Colonic mucosa (tissue), 4 donors: ENCODE data around the gene ZNFX1. TPM values are rescaled to one million over a fixed set of nuclear protein-coding genes. Genes with fewer than 3 reads are reported as not detected.

Experiments used
- DNase-seq: peaks from one replicate; pipeline ENCODE4 v3.0.0-alpha.2; 2020
- H3K27ac ChIP-seq: fragments of 200-600 bp; one replicate; pipeline ENCODE4 v1.8.0; 2021
- H3K27me3 ChIP-seq: fragments of 200-600 bp; one replicate; pipeline ENCODE4 v1.8.0; 2021
- H3K36me3 ChIP-seq: fragments of 200-600 bp; one replicate; pipeline ENCODE4 v1.8.0; 2021
- H3K4me1 ChIP-seq: fragments of 200-600 bp; one replicate; pipeline ENCODE4 v1.8.0; 2021; ENCODE audit warnings: mild to moderate bottlenecking
- H3K4me3 ChIP-seq: fragments of 200-600 bp; one replicate; pipeline ENCODE4 v1.8.0; 2021
- H3K9ac ChIP-seq, 2 donors: one replicate each; pipeline ENCODE4 v1.7.0; 2013; ENCODE audit warnings: control low read depth in 2 of 2, low read depth in 2 of 2, low read length in 2 of 2
- H3K9me3 ChIP-seq: fragments of 200-600 bp; one replicate; pipeline ENCODE4 v1.8.0; 2021
- CTCF ChIP-seq: fragments of 200-600 bp; IDR thresholded peaks from one replicate; pipeline ENCODE4 v1.8.0; 2022; ENCODE audit warnings: antibody characterized with exemption, mild to moderate bottlenecking
- intact Hi-C: fragments of 100-400 bp; cut with DNase I; formaldehyde crosslinking; loops from one replicate; pipeline ENCODE4 v1.14.1; 2022
- total RNA-seq, 2 donors: library from RNA; stranded (reverse); fragmentation: NEBNext Ultra II Directional in 1 of 2; extraction: Animal tissue kit (Norgen Biotek cat#: 25700) in 1 of 2; gene quantifications; one replicate each; pipeline ENCODE4 v1.2.1, GENCODE V29; 2021
- donor health status: healthy.
- donor health status: DM: no; HTN: no; CAD: no.
- donor health status: DM: no; HTN: no; CAD: no.

Gene ZNFX1
- total RNA-seq, 2 donors from 2014 or later, result 22.7 to 26.7 TPM

- no peak overlapping the region for H3K27ac ChIP-seq
- DNase-seq, result no peak
- no peak overlapping the region for H3K4me3 ChIP-seq
- H3K36me3 ChIP-seq, result no peaks in the 10 kb centered on the region
- no peaks in the 10 kb centered on the region for H3K4me1 ChIP-seq
- peaks cover 11% of the 10 kb centered on the region for H3K27me3 ChIP-seq
- intact Hi-C loops, result no loop called here
- TF ChIP-seq CTCF, result no peak
- H3K9me3 ChIP-seq, result no peaks in the 10 kb centered on the region
- H3K9ac ChIP-seq, result no peak overlapping the region
Measured at GRCh38 chr20:49313283-49313682, 35.4 kb upstream of the ZNFX1 start.

- TF ChIP-seq CTCF, result no peak
Measured at GRCh38 chr20:49312661-49313060, 34.8 kb upstream of the ZNFX1 start.

GRCh38 chr20:49310705-49311104, 32.8 kb upstream of the ZNFX1 start:
- H3K4me3 ChIP-seq, result no peak overlapping the region
- intact Hi-C loops, result no loop called here

More at GRCh38 chr20:49312661-49313060, 34.8 kb upstream of the ZNFX1 start:
- intact Hi-C loops, result no loop called here
- H3K36me3 ChIP-seq, result no peaks in the 10 kb centered on the region
- H3K27ac ChIP-seq, result no peak overlapping the region
- H3K9ac ChIP-seq, result no peak overlapping the region
- no peak for DNase-seq
- H3K4me3 ChIP-seq, result no peak overlapping the region
- peaks cover 5% of the 10 kb centered on the region for H3K27me3 ChIP-seq
- H3K4me1 ChIP-seq, result no peaks in the 10 kb centered on the region
- H3K9me3 ChIP-seq, result no peaks in the 10 kb centered on the region

GRCh38 chr20:49308875-49309274, 31.0 kb upstream of the ZNFX1 start:
- DNase-seq, result no peak
- no peak overlapping the region for H3K4me3 ChIP-seq
- no peaks in the 10 kb centered on the region for H3K36me3 ChIP-seq
- intact Hi-C loops, result no loop called here
- H3K4me1 ChIP-seq, result no peaks in the 10 kb centered on the region
- no peaks in the 10 kb centered on the region for H3K27me3 ChIP-seq
- TF ChIP-seq CTCF, result no peak
- H3K9ac ChIP-seq, result no peak overlapping the region
- H3K27ac ChIP-seq, result no peak overlapping the region
- no peaks in the 10 kb centered on the region for H3K9me3 ChIP-seq

More at GRCh38 chr20:49310705-49311104, 32.8 kb upstream of the ZNFX1 start:
- no peak for DNase-seq
- H3K36me3 ChIP-seq, result no peaks in the 10 kb centered on the region
- no peaks in the 10 kb centered on the region for H3K27me3 ChIP-seq
- H3K4me1 ChIP-seq, result no peaks in the 10 kb centered on the region
- no peak overlapping the region for H3K9ac ChIP-seq
- no peak overlapping the region for H3K27ac ChIP-seq
- no peak for TF ChIP-seq CTCF
- no peaks in the 10 kb centered on the region for H3K9me3 ChIP-seq

GRCh38 chr20:49306903-49307620, 29.2 kb upstream of the ZNFX1 start:
- TF ChIP-seq CTCF, result no peak
- no peaks in the 10 kb centered on the region for H3K27me3 ChIP-seq
- intact Hi-C loops, result no loop called here
- no peaks in the 10 kb centered on the region for H3K9me3 ChIP-seq
- H3K4me3 ChIP-seq, result no peak overlapping the region
- DNase-seq, result no peak
- H3K9ac ChIP-seq, result no peak overlapping the region
- no peaks in the 10 kb centered on the region for H3K4me1 ChIP-seq
- no peak overlapping the region for H3K27ac ChIP-seq
- no peaks in the 10 kb centered on the region for H3K36me3 ChIP-seq
